Loucy (cell line): ENCODE results near the gene P2RX7.

Experiments
- CTCF ChIP-seq: fragments of 200-600 bp; sonication (generic); conservative IDR thresholded peaks from 2 replicates; pipeline ENCODE4 v1.5.1; 2014; ENCODE audit warnings: mild to moderate bottlenecking, antibody characterized with exemption, low read length
- EZH2phosphoT487 ChIP-seq: fragments of 200-600 bp; IDR thresholded peaks from 2 replicates; pipeline ENCODE4 v1.6.1; 2018; ENCODE audit warnings: antibody characterized with exemption, mild to moderate bottlenecking, moderate library complexity, borderline replicate concordance

DNA sequence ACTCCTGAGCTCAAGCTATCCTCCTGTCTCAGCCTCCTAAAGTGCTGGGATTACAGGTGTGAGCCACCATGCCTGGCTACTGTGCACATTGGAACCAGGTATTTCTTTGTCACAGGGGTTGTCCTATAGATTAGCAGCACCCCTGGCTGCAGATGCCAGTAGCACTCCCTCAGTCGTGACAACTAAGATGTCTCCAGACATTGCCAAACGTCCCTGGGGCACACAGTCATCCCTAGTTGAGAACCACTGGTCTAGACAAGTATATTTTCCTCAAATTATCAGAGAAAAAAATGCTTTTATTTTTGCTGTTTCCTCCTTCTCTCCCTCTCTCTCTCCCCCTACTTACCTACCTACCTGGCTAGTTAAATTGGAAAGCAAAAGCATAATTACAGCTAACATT is 17.9 kb upstream of the P2RX7 start:
- no peak for TF ChIP-seq CTCF
- TF ChIP-seq EZH2phosphoT487 = no peak
